ENCODE measurements around the gene SLC11A2.

DNA sequence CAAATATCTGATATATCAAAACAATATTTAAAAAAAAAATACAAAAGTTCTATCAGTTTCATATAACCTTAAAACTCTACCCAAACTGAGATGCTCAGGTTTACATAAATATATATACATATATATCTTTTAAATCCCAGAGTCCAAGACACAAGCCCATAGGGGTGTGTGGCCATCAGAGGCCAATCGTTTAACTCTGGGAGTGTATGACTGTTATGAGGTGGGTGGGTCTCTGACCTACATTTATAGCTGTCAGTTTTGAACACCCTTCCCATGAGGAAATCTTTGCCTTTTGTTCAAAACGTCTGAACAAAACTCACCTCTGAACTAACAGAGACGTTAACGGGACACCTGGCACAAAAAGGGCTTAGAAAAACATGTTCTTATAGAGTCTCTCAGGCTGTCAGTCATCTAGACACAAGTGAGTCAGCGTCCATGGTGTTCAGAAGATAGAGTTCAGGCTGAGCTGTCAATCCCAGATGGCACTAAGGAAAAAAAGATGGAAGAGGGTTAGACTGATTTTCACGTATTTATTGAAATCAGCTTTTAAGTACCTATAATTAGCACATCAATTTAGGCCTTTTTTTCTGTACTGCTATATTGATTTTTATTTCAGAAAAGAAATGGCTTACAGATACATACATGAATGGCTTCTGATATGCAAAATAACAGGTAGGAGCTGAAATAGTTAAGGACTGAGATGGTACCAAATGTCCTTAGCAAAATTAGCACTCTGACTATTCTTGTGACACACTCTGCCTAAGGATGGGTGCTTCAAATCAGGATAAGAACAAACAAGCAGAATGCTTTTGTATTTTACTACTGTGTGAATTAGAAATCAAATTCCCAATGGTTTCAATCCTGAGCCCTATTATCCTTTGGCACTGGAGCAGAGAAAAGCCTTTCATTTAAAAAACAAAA lies 44.6 kb downstream of the SLC11A2 start:
- TF ChIP-seq CTCF (IDR thresholded peaks at IDR 0.05; ENCODE audit: insufficient read depth, low read depth, low read length) (no peak), EZH2 (IDR thresholded peaks at IDR 0.05; ENCODE audit: insufficient read depth, low read length) (no peak)

Data from astrocyte (in vitro differentiated cells and primary cell).